Measurements from ENCODE around the gene E2F8.

Gene E2F8

DNA sequence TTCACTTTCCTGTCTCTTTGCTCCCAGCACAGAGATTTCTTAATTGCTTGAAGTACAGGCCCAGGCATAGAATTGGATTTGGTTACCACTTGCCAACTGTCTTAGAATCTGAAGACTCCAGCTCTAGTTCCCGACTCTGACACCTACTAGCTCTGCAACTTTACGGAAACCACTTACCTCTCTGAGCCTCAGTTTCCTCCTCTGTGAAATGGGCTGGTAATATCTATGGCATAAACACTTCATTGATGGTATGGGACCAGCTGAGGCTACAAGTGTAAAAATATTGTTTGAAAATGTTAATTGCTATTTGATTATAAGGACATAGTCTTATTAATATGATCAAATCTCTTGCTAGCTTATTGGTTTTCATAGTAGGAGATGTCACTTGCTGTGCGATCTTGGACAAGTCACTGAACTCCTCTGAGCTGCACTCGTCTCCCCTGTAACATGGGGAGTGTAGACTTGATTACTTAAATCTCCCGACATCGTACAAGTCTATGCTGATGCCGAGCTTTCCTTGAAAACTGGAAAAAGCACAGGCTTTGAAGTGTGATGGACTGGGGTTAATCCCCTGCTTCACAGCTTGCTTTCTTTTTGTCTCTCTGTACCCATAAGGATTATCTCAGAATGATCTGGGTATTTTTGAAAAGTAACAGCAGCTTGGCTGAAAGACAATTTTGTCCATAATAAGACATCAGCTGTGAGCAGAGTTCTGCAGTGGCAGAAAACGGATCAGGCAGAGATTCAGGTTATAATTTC is 11.8 kb upstream of the E2F8 start:
- no peak for DNase-seq

DNA sequence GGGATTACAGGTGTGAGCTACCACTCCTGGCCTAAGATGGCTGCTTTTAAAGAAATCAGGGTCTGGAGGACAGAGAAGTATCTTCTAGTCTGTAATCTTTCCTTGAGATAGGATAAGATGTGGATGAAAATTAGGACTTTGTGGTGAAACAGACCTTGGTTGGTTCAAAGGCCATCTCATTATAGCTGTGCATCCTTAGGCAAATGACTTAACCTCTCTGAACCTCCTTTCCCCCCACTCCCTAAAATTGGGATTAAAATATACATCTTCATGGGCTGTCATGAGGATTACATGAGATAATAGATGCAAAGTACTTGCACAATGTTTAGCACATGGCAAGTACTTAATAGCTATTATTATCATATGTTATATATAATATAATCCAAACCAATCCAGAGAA is 10.8 kb upstream of the E2F8 start:
- no peak for DNase-seq

DNA sequence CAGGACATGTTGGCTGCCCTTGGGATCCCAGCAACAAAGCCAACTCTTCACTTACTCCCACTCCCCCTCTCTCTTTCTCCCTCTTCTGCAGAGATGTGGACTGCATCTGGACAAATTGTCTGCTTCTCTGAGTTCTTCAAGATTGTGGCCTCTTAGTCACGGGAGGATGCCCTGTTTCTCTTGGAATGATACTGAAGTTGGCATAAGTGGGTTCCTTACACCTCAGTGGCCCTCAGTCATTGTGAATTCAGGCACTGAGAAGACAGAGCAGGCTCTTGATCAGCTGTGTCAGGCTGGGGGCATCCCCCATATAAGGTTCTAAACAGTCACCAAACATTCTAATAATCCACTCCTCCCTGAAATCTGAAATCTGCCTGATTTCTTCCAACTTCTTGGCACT is 6.1 kb upstream of the E2F8 start:
- DNase-seq, result no peak

DNA sequence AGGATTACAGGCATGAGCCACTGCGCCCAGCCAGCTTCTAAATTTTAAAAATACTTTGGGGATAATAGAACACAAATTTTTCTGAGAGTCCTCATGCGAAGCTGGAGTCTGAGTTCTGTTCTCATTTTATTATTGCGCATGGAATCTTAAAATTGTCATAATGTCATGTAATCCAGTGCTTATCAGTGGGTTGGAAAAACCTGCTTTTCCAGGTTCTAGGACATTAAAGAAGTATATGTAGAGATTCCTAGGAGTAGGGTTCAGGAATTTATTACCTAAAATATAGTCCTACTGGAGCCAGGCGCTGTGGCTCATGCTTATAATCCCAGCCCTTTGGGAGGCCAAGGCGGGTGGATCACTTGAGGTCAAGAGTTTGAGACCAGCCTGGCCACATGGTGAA is 4.6 kb upstream of the E2F8 start:
- DNase-seq, result no peak

DNA sequence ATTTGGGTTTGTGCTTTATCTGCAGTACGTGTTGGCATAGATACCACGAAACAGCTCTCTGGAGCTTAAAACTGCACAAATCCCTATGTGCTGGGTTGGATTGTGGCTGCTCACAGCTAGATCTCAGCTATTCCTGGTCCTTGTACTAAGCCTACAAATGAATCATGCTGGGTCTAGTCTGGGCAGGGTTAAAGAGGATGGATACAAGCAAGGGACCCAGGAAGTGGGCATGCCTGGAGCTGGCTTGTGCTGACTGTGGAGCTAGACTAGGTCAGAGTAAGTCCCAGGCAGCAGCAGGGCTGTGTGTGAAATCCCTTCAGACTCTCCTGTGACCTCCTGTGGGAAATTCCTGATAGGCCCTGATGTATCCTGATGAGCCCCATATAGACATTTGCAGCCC is 3.9 kb upstream of the E2F8 start:
- DNase-seq, result no peak

DNA sequence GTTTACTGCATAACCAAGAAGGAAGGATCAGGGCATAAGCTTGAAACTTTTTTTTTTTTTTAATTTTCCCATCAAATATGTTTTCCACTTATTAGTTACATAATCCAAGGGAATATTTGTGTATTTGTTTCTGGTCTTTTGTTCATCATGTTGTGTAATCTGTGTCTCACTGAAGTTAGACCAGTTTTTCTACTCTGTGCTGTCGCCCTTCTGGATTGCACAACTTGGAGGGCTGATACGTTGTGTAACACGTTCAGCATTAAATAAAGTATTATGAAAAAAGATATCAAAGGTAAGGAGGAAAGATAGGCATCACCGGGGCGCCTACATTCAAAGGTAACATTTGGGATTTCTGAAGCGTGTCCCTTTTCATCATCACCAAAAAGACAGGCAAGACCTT is 3.3 kb upstream of the E2F8 start:
- no peak for DNase-seq

DNA sequence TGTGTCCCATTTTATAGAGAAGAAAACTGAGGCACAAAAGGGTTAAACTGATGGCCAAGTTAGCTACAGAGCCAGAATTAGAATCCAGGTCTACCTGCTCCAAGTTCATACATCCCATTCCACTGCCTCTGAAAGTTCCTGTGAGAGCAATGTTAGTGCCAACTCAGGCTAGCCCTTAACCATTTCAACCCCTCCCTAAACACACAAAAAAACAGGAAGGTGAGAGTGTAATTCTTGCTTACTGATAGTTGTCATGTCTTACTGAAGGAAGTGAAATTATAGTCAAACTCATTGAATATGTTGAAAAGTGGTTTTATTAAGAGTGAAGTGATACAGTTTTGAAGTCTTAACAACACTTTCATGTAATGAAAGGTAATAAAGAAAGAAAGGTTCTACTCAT is 2.9 kb upstream of the E2F8 start:
- no peak for DNase-seq

DNA sequence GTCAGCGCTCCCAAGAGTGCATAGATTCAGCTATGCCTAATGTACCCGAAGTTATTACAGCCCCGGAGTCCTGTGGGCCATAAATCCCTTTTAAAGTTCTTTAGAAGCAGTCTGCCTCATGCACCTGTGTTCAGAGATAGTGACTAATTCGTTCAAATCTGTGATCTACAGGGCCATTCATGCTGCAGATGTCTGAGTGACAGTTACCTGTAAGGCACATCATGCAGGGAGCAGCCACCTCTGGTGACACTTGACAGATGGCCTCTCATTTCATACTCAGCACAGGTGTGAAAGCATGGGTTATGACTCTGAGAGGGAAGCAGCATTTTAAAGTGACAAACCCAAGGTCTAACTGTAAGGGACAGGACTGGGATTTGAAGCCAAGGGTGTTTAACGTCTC is 2.4 kb upstream of the E2F8 start:
- no peak for DNase-seq

DNA sequence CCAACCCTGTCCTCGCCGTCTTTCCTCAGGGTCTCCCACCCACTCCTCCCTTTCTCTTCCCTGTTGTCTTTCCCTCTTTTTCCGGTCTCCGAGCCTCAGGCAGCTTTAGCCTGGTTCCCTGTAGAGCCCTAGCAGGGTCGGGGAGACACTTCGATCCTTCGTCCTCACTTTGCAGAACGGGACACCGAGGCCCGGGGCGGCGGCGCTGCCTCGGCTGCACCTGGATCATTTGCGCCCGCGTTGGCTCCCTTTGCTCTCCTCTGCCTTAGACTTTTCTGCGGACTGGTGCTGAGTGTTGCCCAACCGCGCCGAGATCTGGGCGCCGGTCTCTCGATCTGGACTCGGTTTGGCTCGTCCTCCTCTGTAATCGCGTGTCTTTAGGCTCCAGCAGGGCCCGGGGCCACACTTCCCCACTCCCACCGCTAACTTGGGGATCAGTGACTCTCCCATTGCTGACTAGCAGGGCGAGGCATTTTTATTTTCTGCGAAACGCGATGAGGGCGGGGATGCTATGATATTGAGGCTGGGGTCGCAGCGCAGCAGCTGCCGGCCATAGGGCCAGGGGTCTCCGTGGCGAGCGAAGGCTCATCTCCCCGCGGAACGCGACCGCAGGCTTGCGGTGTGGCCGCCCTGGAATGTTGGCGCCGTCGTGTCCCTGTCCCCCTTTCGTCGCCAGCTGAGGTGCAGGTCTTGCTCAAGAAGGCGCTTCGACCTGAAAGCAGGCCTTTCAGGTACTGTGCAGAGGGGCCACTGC is 1.6 kb upstream of the E2F8 start:
- DNase-seq, result no peak

DNA sequence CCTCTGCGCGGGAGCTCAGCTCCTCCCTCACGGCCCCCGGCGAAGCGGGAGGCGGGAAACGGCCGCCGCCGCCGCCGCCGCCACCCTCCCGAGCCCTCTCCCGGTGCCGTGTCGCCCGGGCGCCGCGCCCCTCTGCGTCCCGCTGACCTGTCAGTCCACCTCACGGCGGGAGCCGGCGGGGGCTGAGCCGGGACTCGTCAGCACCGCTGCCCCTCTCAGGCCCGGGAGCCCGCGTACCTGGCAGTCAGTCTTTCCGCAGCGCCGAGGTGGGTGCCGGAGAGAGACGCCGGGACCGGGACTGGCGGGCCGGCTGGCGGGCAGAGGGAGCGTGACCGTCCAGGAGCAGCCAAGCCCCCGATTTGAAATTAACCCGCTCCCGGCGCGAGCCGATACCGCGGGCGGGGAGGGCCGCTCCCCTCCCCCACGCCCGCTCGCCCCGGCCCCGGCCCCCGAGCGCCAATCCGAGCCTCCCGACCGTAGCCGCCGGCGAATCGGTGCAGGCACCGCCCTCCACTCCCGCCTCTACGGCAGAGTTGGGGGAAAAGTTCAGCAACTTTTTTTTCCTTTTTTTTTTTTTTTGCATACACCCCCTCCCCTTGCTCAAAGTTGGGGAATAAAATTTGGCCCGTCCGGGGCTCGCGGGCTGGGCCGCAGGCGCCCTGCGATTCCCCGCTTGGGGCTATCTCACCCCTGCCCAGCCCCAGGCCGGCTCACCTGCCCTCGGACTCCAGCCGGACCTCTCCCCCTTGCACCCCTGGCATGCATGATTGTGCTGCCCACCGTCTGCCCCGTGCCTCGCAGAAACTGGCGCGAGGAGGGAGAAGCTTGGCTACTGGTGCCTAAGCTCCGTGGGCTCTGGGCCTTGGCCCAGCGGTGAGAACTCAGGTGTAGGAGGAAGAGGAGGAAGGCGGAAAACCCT is 774 bp upstream of the E2F8 start:
- peak; percentile 33 for DNase-seq

DNA sequence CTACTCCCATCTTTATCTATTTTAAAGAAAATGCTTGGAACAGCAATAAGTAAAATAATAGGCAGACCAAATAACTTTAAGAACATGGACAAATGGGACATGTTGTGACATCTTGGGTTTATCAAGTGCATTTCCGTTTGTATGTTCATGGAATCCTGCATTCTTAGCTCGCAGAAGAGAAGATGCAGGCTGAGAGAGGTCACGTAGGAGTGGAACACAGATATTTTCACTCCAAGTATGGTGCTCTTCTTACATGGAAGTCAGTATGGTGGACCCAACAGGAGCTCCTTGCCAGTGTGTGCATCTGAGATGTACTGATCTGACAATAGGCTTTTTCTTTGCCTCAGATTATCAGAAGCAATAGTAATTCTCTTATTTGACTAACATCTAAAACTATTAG is 1.7 kb downstream of the E2F8 start:
- no peak for DNase-seq

DNA sequence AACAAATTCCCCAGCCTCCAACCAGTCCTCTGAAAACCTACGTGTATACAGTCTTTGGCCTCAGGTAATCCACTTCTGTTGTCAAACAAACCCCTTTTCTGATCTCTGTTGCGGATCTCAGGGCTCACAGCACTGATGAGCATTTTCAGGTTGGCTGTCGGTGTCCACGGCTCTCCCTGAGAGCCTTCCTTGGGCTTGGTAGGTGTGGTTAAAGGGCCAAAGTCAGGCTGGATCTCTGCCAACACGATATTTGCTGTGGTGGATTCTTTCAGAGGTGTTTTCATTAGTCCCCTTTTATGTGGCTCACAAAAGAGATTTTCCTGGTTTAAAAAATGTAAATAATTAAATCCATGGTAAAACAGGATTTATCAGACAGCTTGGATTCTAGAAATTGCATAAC is 2.9 kb downstream of the E2F8 start:
- no peak for DNase-seq

DNA sequence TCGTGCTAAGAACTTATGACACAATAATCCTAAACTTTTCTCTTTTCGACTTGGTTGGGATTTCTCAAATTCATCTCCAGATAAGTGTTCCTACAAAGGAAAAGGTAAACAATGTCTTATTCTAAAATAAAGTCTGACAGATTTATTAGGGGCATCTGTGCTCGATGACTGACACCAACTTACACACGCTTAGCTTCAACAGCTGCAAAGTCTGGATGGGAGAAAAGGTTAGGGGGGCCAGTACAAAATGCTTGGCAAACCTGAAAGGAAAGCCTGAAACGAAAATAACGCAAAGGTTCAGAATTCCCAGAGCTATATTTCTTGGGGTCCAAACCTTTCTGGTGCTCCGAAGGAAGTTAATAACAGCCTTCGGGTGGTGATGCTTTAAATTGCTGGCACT is 3.4 kb downstream of the E2F8 start:
- DNase-seq, result no peak

DNA sequence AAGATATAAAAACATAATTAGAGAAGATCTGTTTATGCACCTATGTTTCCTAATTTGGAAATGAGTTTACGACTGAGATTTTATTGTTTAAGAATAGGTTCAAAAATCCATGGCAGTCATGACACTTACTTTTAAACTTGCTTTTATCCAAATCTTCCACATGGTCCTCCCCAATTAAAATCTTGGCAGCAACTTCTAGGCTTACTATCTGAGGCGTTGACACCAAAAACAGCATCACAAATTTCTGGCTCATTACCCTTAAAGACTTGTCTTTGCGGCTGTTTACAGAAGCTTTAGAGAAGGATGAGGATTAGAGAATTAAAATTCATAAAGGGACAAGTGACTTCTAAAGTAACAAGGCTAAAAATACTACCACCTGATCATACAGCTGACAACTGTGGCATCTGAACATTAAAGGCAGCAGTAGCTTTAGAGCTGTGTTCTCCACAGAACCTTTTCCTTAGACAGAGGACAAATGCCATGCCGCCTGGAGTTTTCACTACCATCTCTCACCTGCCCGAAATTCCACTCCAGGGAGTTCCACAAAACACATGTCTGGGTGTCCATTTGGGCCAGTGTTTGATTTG is 6.4 kb downstream of the E2F8 start:
- no peak for DNase-seq

DNA sequence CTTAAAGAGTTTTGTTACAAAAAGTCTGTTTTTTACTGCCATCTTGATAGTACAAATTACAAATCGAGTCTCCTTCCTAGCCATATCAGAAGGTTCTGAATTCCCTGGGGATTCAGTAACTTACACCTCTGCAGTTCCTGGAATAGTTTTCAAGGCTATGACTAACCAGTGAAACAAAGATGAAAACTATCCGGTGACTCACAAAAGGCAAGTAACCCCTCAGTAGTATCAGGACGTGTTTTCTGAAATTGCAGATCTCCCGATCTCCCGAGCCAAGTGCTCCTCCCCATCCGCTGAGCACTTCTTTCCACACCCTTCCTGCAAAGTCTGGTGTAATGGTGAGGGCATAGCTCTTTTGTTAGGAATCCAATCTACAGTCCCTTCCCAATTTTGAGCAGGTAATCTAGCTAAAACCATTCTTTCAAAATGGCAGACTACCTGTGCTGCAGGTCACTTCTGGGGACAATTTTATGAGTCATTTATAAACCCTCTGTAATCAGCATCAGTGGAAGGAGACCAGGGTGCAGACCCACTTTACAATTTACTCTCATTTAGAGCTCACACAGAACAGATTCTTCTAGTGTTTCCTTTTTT is 7.7 kb downstream of the E2F8 start:
- DNase-seq, result no peak

DNA sequence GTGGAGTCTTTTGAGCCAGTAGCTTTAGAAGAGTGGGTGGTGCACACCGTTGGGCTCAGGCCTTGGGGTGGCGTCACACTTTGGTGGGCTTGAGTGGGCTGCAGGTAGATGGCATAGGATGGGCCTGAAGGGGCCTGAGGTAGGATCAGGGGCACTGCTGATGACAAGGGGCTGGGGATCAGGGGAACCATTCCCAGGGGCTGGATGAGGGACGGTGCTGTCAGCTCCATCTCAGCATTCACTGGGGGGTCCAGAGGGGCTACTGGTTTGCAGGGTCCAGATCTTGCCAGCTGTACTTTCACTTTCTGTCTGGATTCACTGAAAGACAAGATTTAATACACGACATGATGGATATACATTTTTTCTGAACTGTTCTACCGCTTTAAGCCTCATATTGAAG is 11.1 kb downstream of the E2F8 start:
- no peak for DNase-seq

DNA sequence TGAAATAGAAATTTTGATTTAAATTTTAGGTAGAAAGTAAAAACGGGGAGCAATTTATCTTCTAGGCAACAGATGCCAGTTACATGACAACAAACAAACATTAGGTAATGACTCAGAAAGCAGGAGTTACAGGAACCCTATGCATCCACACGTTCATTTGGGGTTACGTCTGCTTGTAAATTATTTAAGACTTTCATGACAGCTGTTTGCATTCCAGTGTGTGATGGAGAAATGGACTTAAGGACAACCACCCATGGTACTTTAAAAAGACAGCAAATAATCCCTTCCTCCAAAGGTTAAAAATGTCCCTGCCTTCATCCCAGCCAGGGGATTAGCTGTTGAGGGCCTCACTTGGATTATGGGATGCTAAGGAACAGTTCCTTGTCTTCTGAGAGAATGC is 11.8 kb downstream of the E2F8 start:
- no peak for DNase-seq

DNA sequence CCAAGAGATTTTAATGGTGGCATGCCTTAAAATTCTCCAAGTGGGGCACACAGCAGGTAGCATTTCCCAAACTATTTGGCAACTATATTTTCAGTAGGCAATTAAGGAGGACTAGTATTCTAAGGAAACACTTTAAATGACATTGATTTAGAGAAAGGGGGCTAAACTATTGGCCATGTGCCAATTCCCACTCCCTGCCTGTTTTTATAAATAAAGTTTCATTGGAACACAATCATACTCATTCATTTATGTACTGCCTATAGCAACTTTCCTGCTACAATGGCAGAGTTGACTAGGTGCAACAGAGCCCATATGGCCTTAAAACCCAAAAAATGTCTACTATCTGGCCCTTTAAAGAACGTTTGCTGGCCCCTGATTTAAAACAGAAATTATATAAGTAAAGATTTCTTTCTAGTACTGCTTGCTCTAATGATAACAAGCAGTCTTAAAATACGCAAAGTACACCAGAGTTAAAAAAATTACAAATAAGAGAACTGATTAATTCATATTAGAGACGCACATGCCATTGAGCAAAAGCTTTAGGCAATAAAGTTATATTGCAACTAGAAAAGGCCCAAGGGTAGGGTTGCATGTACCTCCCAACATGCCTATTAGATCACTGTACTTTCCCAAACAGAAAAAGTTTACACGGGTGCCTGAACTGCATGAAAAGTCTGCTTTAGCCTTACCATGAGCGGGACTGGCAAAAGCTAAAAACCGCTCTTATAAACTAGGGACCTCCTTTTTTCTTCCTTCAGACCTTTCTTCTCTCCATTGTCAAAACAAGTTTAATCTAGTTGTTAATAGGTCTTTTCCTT is 14.2 kb downstream of the E2F8 start:
- no peak for DNase-seq

DNA sequence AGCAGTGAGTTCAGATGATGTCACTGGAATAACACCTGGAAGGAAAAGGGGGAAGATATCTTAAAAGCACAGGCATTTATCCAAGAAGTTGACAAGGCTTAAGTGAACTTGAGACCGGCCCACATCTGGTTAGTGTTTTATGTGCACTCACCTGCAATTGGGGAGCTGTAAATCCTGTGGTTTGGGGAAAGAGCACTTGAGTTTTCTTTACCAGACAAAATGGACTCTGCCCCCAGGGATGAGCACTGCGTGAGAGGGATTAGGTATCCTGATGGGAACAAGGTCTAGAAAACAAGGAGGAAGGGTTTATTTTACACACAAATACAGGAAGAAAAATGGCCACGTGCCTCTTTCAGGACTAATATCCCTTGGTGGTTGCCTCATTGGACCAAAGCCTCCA is 15.2 kb downstream of the E2F8 start:
- no peak for DNase-seq

DNA sequence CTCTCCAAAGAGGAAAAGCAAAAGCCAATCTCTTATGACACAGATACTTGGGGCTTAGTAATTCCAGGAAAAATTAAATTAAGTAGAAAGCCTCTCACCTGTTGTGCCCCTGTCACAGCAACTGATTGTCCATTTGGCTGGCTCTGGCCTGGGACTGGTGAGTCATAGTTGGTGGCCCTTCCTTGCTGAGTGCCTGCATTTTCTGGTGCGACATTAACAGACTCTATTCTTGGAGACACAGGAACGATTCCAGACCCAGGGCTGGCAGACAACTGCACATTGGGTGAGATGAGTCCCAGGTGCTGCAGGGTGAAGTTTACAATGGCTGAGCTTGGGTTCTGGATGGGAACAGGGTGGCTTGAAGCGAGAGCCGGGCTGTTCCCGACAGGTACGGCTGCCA is 15.6 kb downstream of the E2F8 start:
- no peak for DNase-seq

DNA sequence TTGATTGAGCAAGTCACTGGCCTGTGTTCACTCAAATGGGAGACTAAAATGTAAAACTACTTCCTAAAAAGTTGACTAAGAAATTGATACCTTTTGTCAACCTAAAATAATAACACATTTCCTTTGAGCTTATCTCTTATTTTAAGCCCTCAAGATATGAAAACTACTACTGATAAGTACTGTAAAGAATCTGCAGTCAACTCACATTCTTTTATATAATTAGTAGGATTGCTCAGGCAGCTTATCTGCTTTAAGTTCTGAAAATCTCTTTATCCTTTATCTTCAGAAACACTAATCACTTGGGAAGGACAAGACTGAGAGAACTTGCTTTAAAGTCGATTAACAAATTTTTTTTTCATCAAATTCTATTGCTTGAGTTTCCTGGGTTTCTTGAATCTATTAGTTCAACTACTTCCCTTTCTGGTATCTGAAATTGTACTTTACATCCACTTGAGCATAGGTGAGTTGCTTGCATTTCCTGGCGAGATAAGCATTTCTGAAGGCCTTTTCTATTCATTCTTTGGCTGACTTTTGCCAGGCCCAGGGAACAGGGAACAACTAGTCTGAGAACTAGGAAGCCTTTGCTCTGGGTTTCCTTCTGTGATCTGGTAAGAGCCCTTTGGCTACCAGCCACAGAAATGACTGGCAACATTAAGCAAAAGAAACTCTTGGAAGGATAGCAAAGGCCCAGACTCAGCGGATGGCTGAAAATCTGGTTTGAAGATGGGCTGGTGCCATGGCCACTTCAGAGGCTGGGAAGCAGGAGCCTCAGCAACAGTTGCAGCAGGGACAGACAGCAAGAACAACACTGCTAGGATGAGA is 19.6 kb downstream of the E2F8 start:
- DNase-seq, result no peak

All from activated CD4-positive, CD25-positive, alpha-beta regulatory T cell treated with anti-CD3 and anti-CD28 coated beads, Interleukin-2, amount 50 U/mL, for 72 hours (primary cell).